NCI-H128 (cell line): ENCODE data around the gene ETS2.

Source experiments
- DNase-seq: peaks from one replicate; lab custom pipeline; 2025; ENCODE audit not compliant: unreplicated experiment; lab: John Stamatoyannopoulos, UW

ETS2 gene

GRCh38 chr21:38805328-38806152 lies at the start of gene ETS2:
ETS2 (plus strand) TSS chr21:38805929; CDS start chr21:38810035, 4,106 bp downstream.
- peak; percentile 86 for DNase-seq

- DNase-seq, result no peak
These were observed 49.0 kb upstream of the ETS2 start for GRCh38 chr21:38756746-38757145.

GRCh38 chr21:38758501-38759214 lies 47.1 kb upstream of the ETS2 start:
- DNase-seq, result no peak

GRCh38 chr21:38759413-38759812 lies 46.3 kb upstream of the ETS2 start:
- DNase-seq, result no peak

GRCh38 chr21:38760017-38760761 lies 45.5 kb upstream of the ETS2 start:
- no peak for DNase-seq

- no peak for DNase-seq
These were observed 45.0 kb upstream of the ETS2 start for GRCh38 chr21:38760762-38761155.

GRCh38 chr21:38761531-38761930 lies 44.2 kb upstream of the ETS2 start:
- DNase-seq, result no peak

GRCh38 chr21:38765056-38765455 lies 40.7 kb upstream of the ETS2 start:
- DNase-seq, result no peak

GRCh38 chr21:38766987-38767722 lies 38.6 kb upstream of the ETS2 start:
- DNase-seq, result no peak

GRCh38 chr21:38768471-38769063 lies 37.2 kb upstream of the ETS2 start:
- no peak for DNase-seq

- DNase-seq, result no peak
These were observed 36.4 kb upstream of the ETS2 start for GRCh38 chr21:38769191-38769780.

- no peak for DNase-seq
These were observed 35.1 kb upstream of the ETS2 start for GRCh38 chr21:38770660-38771059.

GRCh38 chr21:38771536-38771935 lies 34.2 kb upstream of the ETS2 start:
- DNase-seq, result no peak

GRCh38 chr21:38772646-38773045 lies 33.1 kb upstream of the ETS2 start:
- DNase-seq, result no peak

GRCh38 chr21:38773099-38774061 lies 32.3 kb upstream of the ETS2 start:
- DNase-seq, result no peak

GRCh38 chr21:38774152-38774551 lies 31.6 kb upstream of the ETS2 start:
- DNase-seq, result no peak

GRCh38 chr21:38774586-38775285 lies 31.0 kb upstream of the ETS2 start:
- DNase-seq, result no peak

- DNase-seq, result no peak
These were observed 30.0 kb upstream of the ETS2 start for GRCh38 chr21:38775733-38776132.
